ENCODE results near the gene MYO9A. TPM values are rescaled to one million over a fixed set of nuclear protein-coding genes. Genes with fewer than 3 reads are reported as not detected.
"Not testable (repeated sequence)": the region's sequence is repeated elsewhere in the genome, so short reads cannot be mapped to it uniquely, and the experiment has no call there.

The MYO9A gene
- polyA plus RNA-seq, 1 donor = 30.9 TPM

GRCh38 chr15:72136170-72137051 lies 18.5 kb upstream of the MYO9A start:
- DNase-seq (ENCODE audit: low read depth) = no peak

GRCh38 chr15:72135719-72136118 lies 17.8 kb upstream of the MYO9A start:
- no peak for DNase-seq (ENCODE audit: low read depth)

GRCh38 chr15:72133211-72133610 lies 15.3 kb upstream of the MYO9A start:
- no peak for DNase-seq (ENCODE audit: low read depth)

GRCh38 chr15:72131922-72132321 lies 14.0 kb upstream of the MYO9A start:
- no peak for DNase-seq (ENCODE audit: low read depth)

GRCh38 chr15:72130272-72130671 lies 12.3 kb upstream of the MYO9A start:
- DNase-seq (ENCODE audit: low read depth) = no peak

GRCh38 chr15:72128359-72128758 lies 10.4 kb upstream of the MYO9A start:
- no peak for DNase-seq (ENCODE audit: low read depth)

GRCh38 chr15:72127724-72128322 lies 9.9 kb upstream of the MYO9A start:
- no peak for DNase-seq (ENCODE audit: low read depth)

GRCh38 chr15:72124218-72124617 lies 6.3 kb upstream of the MYO9A start:
- DNase-seq (ENCODE audit: low read depth) = no peak

GRCh38 chr15:72117486-72118016 lies 399 bp downstream of the MYO9A start:
- DNase-seq (ENCODE audit: low read depth) = peak; percentile 6

- DNase-seq (ENCODE audit: low read depth) = peak; percentile 17
Measured at GRCh38 chr15:72116731-72117485, 1.0 kb downstream of the MYO9A start.

- DNase-seq (ENCODE audit: low read depth) = no peak
Measured at GRCh38 chr15:72113347-72114031, 4.5 kb downstream of the MYO9A start.

GRCh38 chr15:72112805-72113204 lies 5.1 kb downstream of the MYO9A start:
- no peak for DNase-seq (ENCODE audit: low read depth)

GRCh38 chr15:72112116-72112515 lies 5.8 kb downstream of the MYO9A start:
- DNase-seq (ENCODE audit: low read depth) = peak; percentile 20

GRCh38 chr15:72110355-72110754 lies 7.6 kb downstream of the MYO9A start:
- DNase-seq (ENCODE audit: low read depth) = no peak

GRCh38 chr15:72106068-72106467 lies 11.9 kb downstream of the MYO9A start:
- no peak for DNase-seq (ENCODE audit: low read depth)

GRCh38 chr15:72105111-72105510 lies 12.8 kb downstream of the MYO9A start:
- no peak for DNase-seq (ENCODE audit: low read depth)

- not testable (repeated sequence) for DNase-seq (ENCODE audit: low read depth)
Measured at GRCh38 chr15:72100551-72100950, 17.4 kb downstream of the MYO9A start.

- DNase-seq (ENCODE audit: low read depth) = no peak
Measured at GRCh38 chr15:72099155-72099554, 18.8 kb downstream of the MYO9A start.

GRCh38 chr15:72098040-72098439 lies 19.9 kb downstream of the MYO9A start:
- no peak for DNase-seq (ENCODE audit: low read depth)

GRCh38 chr15:72096796-72097195 lies 21.2 kb downstream of the MYO9A start:
- DNase-seq (ENCODE audit: low read depth) = no peak

GRCh38 chr15:72092691-72093090 lies 25.3 kb downstream of the MYO9A start:
- no peak for DNase-seq (ENCODE audit: low read depth)

- DNase-seq (ENCODE audit: low read depth) = no peak
Measured at GRCh38 chr15:72092006-72092405, 25.9 kb downstream of the MYO9A start.
